Stimulated activated CD8-positive, alpha-beta memory T cell treated with anti-CD3 and anti-CD28 coated beads, Interleukin-12 subunit alpha, Interleukin-12 subunit beta, amount 100 ng/mL, for 1 hour (primary cell): ENCODE measurements around the gene WNT6.

Experiments used
- DNase-seq: peaks from one replicate; pipeline ENCODE4 v3.0.0-alpha.2; 2020; ENCODE audit warnings: low read depth

Gene WNT6

GRCh38 chr2:218859556-218859987, at the start of gene WNT6:
WNT6 (plus strand) TSS chr2:218859805; CDS start chr2:218860038, 233 bp downstream.
- no peak for DNase-seq

- DNase-seq: no peak
These were observed 49.3 kb upstream of the WNT6 start for GRCh38 chr2:218810256-218810655.

GRCh38 chr2:218811382-218811781, 48.2 kb upstream of the WNT6 start:
- DNase-seq: no peak

- no peak for DNase-seq
These were observed 47.3 kb upstream of the WNT6 start for GRCh38 chr2:218812096-218812815.

GRCh38 chr2:218812861-218813260, 46.7 kb upstream of the WNT6 start:
- DNase-seq: no peak

- no peak for DNase-seq
These were observed 45.7 kb upstream of the WNT6 start for GRCh38 chr2:218813771-218814460.

- DNase-seq: no peak
These were observed 44.9 kb upstream of the WNT6 start for GRCh38 chr2:218814540-218815243.

GRCh38 chr2:218815244-218815637, 44.4 kb upstream of the WNT6 start:
- DNase-seq: no peak

- no peak for DNase-seq
These were observed 44.0 kb upstream of the WNT6 start for GRCh38 chr2:218815649-218816048.

- DNase-seq: no peak
These were observed 43.0 kb upstream of the WNT6 start for GRCh38 chr2:218816561-218817011.

- no peak for DNase-seq
These were observed 40.5 kb upstream of the WNT6 start for GRCh38 chr2:218819093-218819492.

- no peak for DNase-seq
These were observed 38.7 kb upstream of the WNT6 start for GRCh38 chr2:218820746-218821369.

GRCh38 chr2:218821605-218822211, 37.9 kb upstream of the WNT6 start:
- no peak for DNase-seq

- DNase-seq: no peak
These were observed 37.0 kb upstream of the WNT6 start for GRCh38 chr2:218822622-218823021.

GRCh38 chr2:218823196-218823855, 36.3 kb upstream of the WNT6 start:
- no peak for DNase-seq

GRCh38 chr2:218824004-218824403, 35.6 kb upstream of the WNT6 start:
- DNase-seq: no peak

GRCh38 chr2:218826791-218827190, 32.8 kb upstream of the WNT6 start:
- no peak for DNase-seq

GRCh38 chr2:218827701-218828476, 31.7 kb upstream of the WNT6 start:
- no peak for DNase-seq

GRCh38 chr2:218828477-218828778, 31.2 kb upstream of the WNT6 start:
- no peak for DNase-seq

- DNase-seq: no peak
These were observed 29.6 kb upstream of the WNT6 start for GRCh38 chr2:218829868-218830451.
